ENCODE measurements around the gene OMA1. TPM values are rescaled to one million over a fixed set of nuclear protein-coding genes. Genes with fewer than 3 reads are reported as not detected.

OMA1 gene
- total RNA-seq, 5 donors from 2014 or later (not counting 1 experiment from before 2014, with no cell fraction given), result 31.3 to 50.4 (median 43.9) TPM

- POLR2A ChIA-PET, result no interaction called here
- Mint-ChIP-seq H3K27me3 (no peaks in the 10 kb centered on the region), H3K27ac (no peak overlapping the region), H3K4me3 (no peak overlapping the region), H3K4me1 (peaks cover 5 to 7% (median 6%) of the 10 kb centered on the region in 3 donors), H3K36me3 (peaks cover 78% of the 10 kb centered on the region), H3K9me3 (no peaks in the 10 kb centered on the region)
- no peak overlapping the region for H3K4me3 ChIP-seq (ENCODE audit: control insufficient read depth in 1 of 2, extremely low read depth in 1 of 2, low read length in 1 of 2)
- WGBS (ENCODE audit: insufficient coverage), result no CpG with 5 or more reads among the region's 2 CpGs
- no peak overlapping the region for H3K27ac ChIP-seq (ENCODE audit: low read length)
- ATAC-seq (replicated peaks in 1 of 4), result no peak
- no peaks in the 10 kb centered on the region for H3K4me1 ChIP-seq (ENCODE audit: control insufficient read depth in 1 of 2, extremely low read depth in 1 of 2, insufficient read depth in 2 of 2, low read length in 2 of 2)
- H3K9me3 ChIP-seq, result no peaks in the 10 kb centered on the region
- DNase-seq, result no peak
- no peaks in the 10 kb centered on the region for H3K27me3 ChIP-seq (replicated peaks in 1 of 2; ENCODE audit: control insufficient read depth in 2 of 2, extremely low read depth in 1 of 2, insufficient read depth in 2 of 2, low read length in 1 of 2)
- peaks cover 6 to 7% of the 10 kb centered on the region in 2 donors for H3K36me3 ChIP-seq (ENCODE audit: control insufficient read depth in 2 of 2, extremely low read depth in 1 of 2, insufficient read depth in 1 of 2, low read length in 1 of 2)
- CTCF ChIA-PET, result no interaction called here
Observed at GRCh38 chr1:58481962-58482361, 64.6 kb downstream of the OMA1 start.

DNA sequence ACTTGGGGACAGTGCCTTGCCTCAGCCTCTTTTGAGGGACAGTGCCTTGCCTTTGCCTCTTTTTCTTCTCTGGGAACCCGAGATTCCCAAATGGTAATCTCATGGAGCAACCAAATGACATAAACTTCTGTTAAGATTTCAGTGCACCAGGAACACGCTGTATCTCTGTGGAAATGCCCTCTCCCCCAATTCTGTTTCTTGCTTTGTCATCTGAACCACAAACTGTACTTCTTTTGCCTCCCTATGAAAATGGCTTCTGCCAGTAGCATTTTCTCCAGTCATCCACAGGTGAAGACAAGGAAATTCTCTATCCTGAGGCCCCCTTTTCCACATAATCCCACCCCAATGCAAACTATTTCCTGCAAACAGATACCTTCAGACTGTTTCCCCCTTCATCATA, 66.3 kb downstream of the OMA1 start:
- CTCF ChIA-PET, result no interaction called here

DNA sequence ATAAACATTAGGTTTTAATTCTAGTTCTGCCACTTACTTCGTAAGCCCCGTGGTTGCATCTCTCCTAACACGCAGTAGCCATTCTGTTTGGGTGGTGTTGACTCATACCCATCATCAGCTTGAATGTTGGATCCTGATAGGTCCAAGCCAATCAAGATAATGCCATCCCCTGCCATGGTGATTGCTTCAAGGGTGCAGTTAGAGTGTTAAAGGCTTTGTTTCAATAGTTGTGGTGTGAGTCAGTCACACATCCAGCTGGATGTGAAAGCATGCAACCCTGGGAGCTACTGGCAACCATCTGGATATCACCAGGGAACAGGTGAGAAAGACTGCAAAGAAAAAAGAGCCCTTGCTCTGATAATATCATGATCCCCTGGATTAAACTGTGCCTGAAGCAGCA, 69.1 kb downstream of the OMA1 start:
- H3K36me3 ChIP-seq (ENCODE audit: control insufficient read depth in 2 of 2, extremely low read depth in 1 of 2, insufficient read depth in 1 of 2, low read length in 1 of 2), result peaks cover 4% of the 10 kb centered on the region in 2 donors
- Mint-ChIP-seq H3K9me3 (no peaks in the 10 kb centered on the region), H3K27me3 (no peaks in the 10 kb centered on the region), H3K27ac (no peak overlapping the region), H3K4me3 (no peak overlapping the region), H3K36me3 (peaks cover 43% of the 10 kb centered on the region), H3K4me1 (peaks cover 0 to 3% (median 2%) of the 10 kb centered on the region in 3 donors)
- no peaks in the 10 kb centered on the region for H3K27me3 ChIP-seq (replicated peaks in 1 of 2; ENCODE audit: control insufficient read depth in 2 of 2, extremely low read depth in 1 of 2, insufficient read depth in 2 of 2, low read length in 1 of 2)
- DNase-seq (no peak), ATAC-seq (replicated peaks in 1 of 4) (no peak)
- no peaks in the 10 kb centered on the region for H3K9me3 ChIP-seq
- no peaks in the 10 kb centered on the region for H3K4me1 ChIP-seq (ENCODE audit: control insufficient read depth in 1 of 2, extremely low read depth in 1 of 2, insufficient read depth in 2 of 2, low read length in 2 of 2)
- CTCF ChIA-PET, result no interaction called here
- WGBS (ENCODE audit: insufficient coverage), result 93% methylated on average over 3 of the region's 3 CpGs
- H3K4me3 ChIP-seq (ENCODE audit: control insufficient read depth in 1 of 2, extremely low read depth in 1 of 2, low read length in 1 of 2), result no peak overlapping the region
- POLR2A ChIA-PET, result no interaction called here
- no peak overlapping the region for H3K27ac ChIP-seq (ENCODE audit: low read length)

More for the DNA sequence above, 66.3 kb downstream of the OMA1 start:
- Histone ChIP-seq H3K9me3 (no peaks in the 10 kb centered on the region), H3K27ac (ENCODE audit: low read length) (no peak overlapping the region), H3K36me3 (ENCODE audit: control insufficient read depth in 2 of 2, extremely low read depth in 1 of 2, insufficient read depth in 1 of 2, low read length in 1 of 2) (peaks cover 6 to 7% of the 10 kb centered on the region in 2 donors), H3K4me1 (ENCODE audit: control insufficient read depth in 1 of 2, extremely low read depth in 1 of 2, insufficient read depth in 2 of 2, low read length in 2 of 2) (no peaks in the 10 kb centered on the region), H3K4me3 (ENCODE audit: control insufficient read depth in 1 of 2, extremely low read depth in 1 of 2, low read length in 1 of 2) (no peak overlapping the region), H3K27me3 (replicated peaks in 1 of 2; ENCODE audit: control insufficient read depth in 2 of 2, extremely low read depth in 1 of 2, insufficient read depth in 2 of 2, low read length in 1 of 2) (no peaks in the 10 kb centered on the region)
- POLR2A ChIA-PET, result no interaction called here
- ATAC-seq (replicated peaks in 1 of 4), result no peak
- DNase-seq, result no peak
- Mint-ChIP-seq H3K9me3 (no peaks in the 10 kb centered on the region), H3K36me3 (peaks cover 60% of the 10 kb centered on the region), H3K4me1 (peaks cover 0 to 3% (median 2%) of the 10 kb centered on the region in 3 donors), H3K27me3 (no peaks in the 10 kb centered on the region), H3K27ac (no peak overlapping the region), H3K4me3 (no peak overlapping the region)
- WGBS (ENCODE audit: insufficient coverage), result 90% methylated on average over 2 of the region's 2 CpGs

- 29% methylated on average over 1 of the region's 3 CpGs for WGBS (ENCODE audit: insufficient coverage)
- H3K27me3 ChIP-seq (replicated peaks in 1 of 2; ENCODE audit: control insufficient read depth in 2 of 2, extremely low read depth in 1 of 2, insufficient read depth in 2 of 2, low read length in 1 of 2), result no peaks in the 10 kb centered on the region
- no peak overlapping the region for H3K27ac ChIP-seq (ENCODE audit: low read length)
- peaks cover 4% of the 10 kb centered on the region in 2 donors for H3K36me3 ChIP-seq (ENCODE audit: control insufficient read depth in 2 of 2, extremely low read depth in 1 of 2, insufficient read depth in 1 of 2, low read length in 1 of 2)
- CTCF ChIA-PET, result no interaction called here
- Mint-ChIP-seq H3K36me3 (peaks cover 33% of the 10 kb centered on the region), H3K4me1 (peaks cover 0 to 3% (median 2%) of the 10 kb centered on the region in 3 donors), H3K9me3 (no peaks in the 10 kb centered on the region), H3K27me3 (no peaks in the 10 kb centered on the region), H3K4me3 (no peak overlapping the region), H3K27ac (no peak overlapping the region)
- no peak for ATAC-seq (replicated peaks in 1 of 4)
- H3K9me3 ChIP-seq, result no peaks in the 10 kb centered on the region
- no peak for DNase-seq
- no peaks in the 10 kb centered on the region for H3K4me1 ChIP-seq (ENCODE audit: control insufficient read depth in 1 of 2, extremely low read depth in 1 of 2, insufficient read depth in 2 of 2, low read length in 2 of 2)
- H3K4me3 ChIP-seq (ENCODE audit: control insufficient read depth in 1 of 2, extremely low read depth in 1 of 2, low read length in 1 of 2), result no peak overlapping the region
- POLR2A ChIA-PET, result no interaction called here
Observed at GRCh38 chr1:58476179-58476578, 70.3 kb downstream of the OMA1 start.

GRCh38 chr1:58469476-58469875, 77.0 kb downstream of the OMA1 start:
- DNase-seq (no peak), ATAC-seq (replicated peaks in 1 of 4) (no peak)
- no peaks in the 10 kb centered on the region for H3K27me3 Mint-ChIP-seq
- Histone ChIP-seq H3K4me1 (ENCODE audit: control insufficient read depth in 1 of 2, extremely low read depth in 1 of 2, insufficient read depth in 2 of 2, low read length in 2 of 2) (no peaks in the 10 kb centered on the region), H3K27me3 (replicated peaks in 1 of 2; ENCODE audit: control insufficient read depth in 2 of 2, extremely low read depth in 1 of 2, insufficient read depth in 2 of 2, low read length in 1 of 2) (no peaks in the 10 kb centered on the region), H3K36me3 (ENCODE audit: control insufficient read depth in 2 of 2, extremely low read depth in 1 of 2, insufficient read depth in 1 of 2, low read length in 1 of 2) (peaks cover 0 to 4% of the 10 kb centered on the region in 2 donors), H3K9me3 (no peaks in the 10 kb centered on the region), H3K4me3 (ENCODE audit: control insufficient read depth in 1 of 2, extremely low read depth in 1 of 2, low read length in 1 of 2) (no peak overlapping the region), H3K27ac (ENCODE audit: low read length) (no peak overlapping the region)
- H3K36me3 Mint-ChIP-seq, result peaks cover 15% of the 10 kb centered on the region
- no peak overlapping the region for H3K27ac Mint-ChIP-seq
- POLR2A ChIA-PET, result no interaction called here
- H3K9me3 Mint-ChIP-seq, result no peaks in the 10 kb centered on the region
- CTCF ChIA-PET, result no interaction called here
- no peaks in the 10 kb centered on the region for H3K4me1 Mint-ChIP-seq
- no CpG with 5 or more reads among the region's 3 CpGs for WGBS (ENCODE audit: insufficient coverage)
- no peak overlapping the region for H3K4me3 Mint-ChIP-seq

GRCh38 chr1:58469016-58469415, 77.5 kb downstream of the OMA1 start:
- CTCF ChIA-PET, result no interaction called here
- Histone ChIP-seq H3K27ac (ENCODE audit: low read length) (no peak overlapping the region), H3K9me3 (no peaks in the 10 kb centered on the region), H3K36me3 (ENCODE audit: control insufficient read depth in 2 of 2, extremely low read depth in 1 of 2, insufficient read depth in 1 of 2, low read length in 1 of 2) (peaks cover 0 to 4% of the 10 kb centered on the region in 2 donors), H3K4me1 (ENCODE audit: control insufficient read depth in 1 of 2, extremely low read depth in 1 of 2, insufficient read depth in 2 of 2, low read length in 2 of 2) (no peaks in the 10 kb centered on the region), H3K4me3 (ENCODE audit: control insufficient read depth in 1 of 2, extremely low read depth in 1 of 2, low read length in 1 of 2) (no peak overlapping the region), H3K27me3 (replicated peaks in 1 of 2; ENCODE audit: control insufficient read depth in 2 of 2, extremely low read depth in 1 of 2, insufficient read depth in 2 of 2, low read length in 1 of 2) (no peaks in the 10 kb centered on the region)
- no peak overlapping the region for H3K27ac Mint-ChIP-seq
- DNase-seq, result no peak
- H3K4me1 Mint-ChIP-seq, result no peaks in the 10 kb centered on the region
- no peak overlapping the region for H3K4me3 Mint-ChIP-seq
- H3K9me3 Mint-ChIP-seq, result no peaks in the 10 kb centered on the region
- no peaks in the 10 kb centered on the region for H3K27me3 Mint-ChIP-seq
- H3K36me3 Mint-ChIP-seq, result peaks cover 15% of the 10 kb centered on the region
- ATAC-seq (replicated peaks in 1 of 4), result no peak
- POLR2A ChIA-PET, result no interaction called here

DNA sequence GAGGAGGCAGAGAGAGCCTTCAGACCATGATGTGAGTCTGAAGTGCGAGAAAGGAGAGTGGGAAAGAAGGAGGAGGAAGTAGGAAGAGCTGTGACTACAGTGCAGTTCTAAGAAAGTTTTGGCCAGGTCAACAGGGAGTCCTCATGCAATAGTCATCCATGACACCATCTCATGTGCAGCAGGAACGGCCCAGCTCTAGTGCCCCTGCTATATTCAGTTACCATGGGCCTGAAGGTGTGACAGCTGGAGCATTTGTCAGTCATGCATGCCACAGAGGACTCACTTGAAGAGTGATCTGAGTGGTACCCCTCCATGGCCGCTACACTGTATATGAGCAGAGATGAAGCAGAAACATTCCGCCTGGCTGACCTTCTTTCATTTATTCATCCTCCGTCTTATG, 77.9 kb downstream of the OMA1 start:
- CTCF ChIA-PET, result no interaction called here
- no peaks in the 10 kb centered on the region for H3K27me3 ChIP-seq (replicated peaks in 1 of 2; ENCODE audit: control insufficient read depth in 2 of 2, extremely low read depth in 1 of 2, insufficient read depth in 2 of 2, low read length in 1 of 2)
- Mint-ChIP-seq H3K4me1 (no peaks in the 10 kb centered on the region), H3K36me3 (peaks cover 13% of the 10 kb centered on the region), H3K9me3 (no peaks in the 10 kb centered on the region), H3K4me3 (no peak overlapping the region), H3K27me3 (no peaks in the 10 kb centered on the region), H3K27ac (no peak overlapping the region)
- no peaks in the 10 kb centered on the region for H3K9me3 ChIP-seq
- no peak overlapping the region for H3K4me3 ChIP-seq (ENCODE audit: control insufficient read depth in 1 of 2, extremely low read depth in 1 of 2, low read length in 1 of 2)
- H3K4me1 ChIP-seq (ENCODE audit: control insufficient read depth in 1 of 2, extremely low read depth in 1 of 2, insufficient read depth in 2 of 2, low read length in 2 of 2), result no peaks in the 10 kb centered on the region
- no peak for DNase-seq
- POLR2A ChIA-PET, result no interaction called here
- ATAC-seq (replicated peaks in 1 of 4), result no peak
- 90% methylated on average over 2 of the region's 5 CpGs for WGBS (ENCODE audit: insufficient coverage)
- H3K27ac ChIP-seq (ENCODE audit: low read length), result no peak overlapping the region
- peaks cover under 1 to 4% of the 10 kb centered on the region in 2 donors for H3K36me3 ChIP-seq (ENCODE audit: control insufficient read depth in 2 of 2, extremely low read depth in 1 of 2, insufficient read depth in 1 of 2, low read length in 1 of 2)

All from T-cell (primary cell).